ENCODE data around the gene SPTBN4.
A peak's percentile ranks its signal among the peaks of the same experiment; 100 is the strongest.
"Not testable (repeated sequence)": the region's sequence is repeated elsewhere in the genome, so short reads cannot be mapped to it uniquely, and the experiment has no call there.

The SPTBN4 gene

DNA sequence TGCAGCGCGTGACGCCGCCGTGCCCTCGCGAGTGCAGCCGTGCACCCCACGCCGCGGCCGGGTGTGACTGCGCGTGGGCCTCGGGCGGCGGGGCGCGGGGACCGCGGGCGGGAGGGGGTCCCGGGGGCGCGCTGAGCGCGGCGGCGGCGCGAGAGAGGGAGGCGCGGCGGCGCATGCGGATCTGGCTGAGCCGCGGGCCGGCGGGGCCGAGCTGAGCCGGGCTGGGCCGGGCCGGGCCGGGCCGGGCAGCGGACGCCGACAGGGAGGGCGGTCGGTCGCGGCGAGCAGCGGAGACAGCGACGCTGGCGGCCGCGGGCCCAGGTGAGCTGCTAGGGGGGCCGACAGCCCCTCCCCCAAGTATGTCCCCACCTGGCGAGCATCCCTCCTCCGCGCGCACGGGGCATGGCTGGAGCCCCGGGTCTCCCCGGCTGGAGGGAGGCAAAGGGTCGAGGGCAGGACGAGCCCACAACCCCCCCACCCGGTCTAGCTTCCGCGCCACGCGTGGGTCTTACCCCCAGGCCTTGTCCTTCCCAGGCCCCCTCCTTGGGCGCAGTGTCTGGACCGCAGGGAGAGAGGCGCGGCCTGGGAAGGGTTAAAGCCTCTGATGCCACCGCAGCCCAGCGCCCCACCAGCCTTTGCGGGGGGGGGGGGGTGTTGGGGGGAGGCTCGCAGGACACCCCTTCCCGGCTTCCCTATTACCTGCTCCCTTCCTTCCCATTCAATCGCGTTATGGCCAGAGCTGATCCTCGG lies at the start of gene SPTBN4:
Gene SPTBN4 (plus strand): TSS at position 17 of the 750 bp plus-strand sequence. CDS start 5,621 bp downstream, outside the sequence.
- no peak for DNase-seq (ENCODE audit: low spot score)

DNA sequence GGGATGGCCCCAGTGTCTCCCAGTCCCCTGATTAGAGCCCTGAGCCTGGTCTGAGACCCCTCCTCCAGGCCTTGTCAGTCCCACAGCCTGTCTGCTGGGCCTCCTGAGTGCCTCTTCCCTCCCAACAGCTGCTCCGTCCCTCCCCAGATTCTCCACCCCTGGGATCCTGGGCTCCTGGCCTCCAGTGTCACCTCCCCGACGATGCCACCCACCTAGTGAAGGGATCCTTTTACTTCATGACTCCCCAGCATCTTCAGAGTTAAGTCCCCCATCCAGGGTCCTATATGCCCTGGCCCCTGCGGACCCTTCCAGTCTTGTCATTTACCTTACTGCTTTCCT lies 49.2 kb upstream of the SPTBN4 start:
- DNase-seq (ENCODE audit: low spot score), result no peak

DNA sequence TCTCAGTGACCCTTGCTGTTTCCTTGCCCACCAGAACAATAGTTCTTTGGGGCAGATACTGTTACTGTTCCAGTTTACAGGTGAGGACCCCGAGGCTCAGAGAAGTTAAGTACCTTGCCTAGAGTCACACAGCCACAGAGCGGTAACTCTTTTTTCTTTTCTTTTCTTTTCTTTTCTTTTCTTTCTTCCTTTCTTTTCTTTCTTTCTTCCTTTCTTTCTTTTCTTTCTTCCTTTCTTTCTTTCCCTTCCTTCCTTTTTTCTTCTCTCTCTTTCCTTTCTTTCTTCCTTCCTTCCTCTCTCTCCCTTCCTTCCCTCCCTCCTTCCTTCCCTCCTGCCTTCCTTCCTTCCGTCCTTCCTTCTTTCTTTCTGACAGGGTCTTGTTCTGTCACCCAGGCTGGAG lies 48.8 kb upstream of the SPTBN4 start:
- DNase-seq (ENCODE audit: low spot score), result no peak

DNA sequence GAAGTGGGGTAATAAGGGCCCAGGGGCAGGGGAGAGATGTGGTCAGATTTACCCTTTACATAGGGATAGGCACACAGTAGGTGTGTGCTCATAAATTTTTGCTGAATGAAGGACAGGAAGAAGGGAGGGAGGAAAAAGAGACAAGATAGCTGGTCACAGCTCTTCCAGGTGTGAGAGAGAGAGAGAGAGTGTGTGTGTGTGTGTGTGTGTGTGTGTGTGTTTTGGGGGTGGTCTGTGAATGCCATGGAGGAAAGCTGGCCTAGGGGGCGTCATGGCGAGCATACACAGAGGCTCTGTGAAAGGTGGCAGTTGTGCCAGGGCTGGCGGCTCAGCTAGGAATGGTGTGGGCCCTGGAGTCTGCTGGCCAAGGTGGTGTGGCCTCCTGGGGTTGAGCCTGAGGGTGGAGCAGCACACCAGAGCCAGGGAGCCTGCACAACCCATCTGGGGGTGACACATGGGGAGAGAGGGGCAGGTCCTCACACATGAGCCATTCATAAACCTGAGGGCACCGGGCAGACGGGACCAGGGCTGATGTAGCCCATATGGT lies 47.7 kb upstream of the SPTBN4 start:
- DNase-seq (ENCODE audit: low spot score), result no peak

DNA sequence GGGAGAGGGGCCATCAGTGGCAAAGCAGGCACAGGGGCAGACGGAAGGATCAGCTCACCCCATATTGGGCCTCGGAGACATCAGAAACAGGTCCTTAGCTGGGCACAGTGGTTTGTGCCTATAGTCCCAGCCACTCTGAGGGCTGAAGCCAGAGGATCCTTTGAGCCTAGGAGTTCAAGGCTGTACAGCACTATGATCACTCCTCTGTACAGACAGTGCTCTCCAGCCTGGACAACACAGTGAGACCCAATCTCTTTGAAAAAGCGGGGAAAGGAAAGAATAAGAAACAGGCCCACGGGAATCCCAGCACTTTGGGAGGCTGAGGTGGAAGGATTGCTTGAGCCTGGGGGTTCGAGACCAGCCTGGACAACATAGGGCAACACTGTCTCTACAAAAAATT lies 47.0 kb upstream of the SPTBN4 start:
- DNase-seq (ENCODE audit: low spot score), result no peak

DNA sequence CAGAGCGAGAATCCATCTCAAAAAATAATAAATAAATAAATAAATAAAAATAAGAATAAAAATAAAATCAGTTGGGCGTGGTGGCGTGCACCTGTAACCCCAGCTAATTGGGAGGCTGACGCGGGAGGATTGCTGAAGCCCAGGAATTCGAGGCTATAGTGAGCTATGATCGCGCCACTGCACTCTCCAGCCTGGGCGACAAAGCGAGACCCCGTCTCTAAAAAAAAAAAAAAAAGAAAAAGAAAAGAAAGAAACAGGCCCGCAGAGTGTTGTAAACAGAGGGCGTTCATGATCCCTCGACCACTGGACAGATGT lies 46.4 kb upstream of the SPTBN4 start:
- DNase-seq (ENCODE audit: low spot score), result no peak

DNA sequence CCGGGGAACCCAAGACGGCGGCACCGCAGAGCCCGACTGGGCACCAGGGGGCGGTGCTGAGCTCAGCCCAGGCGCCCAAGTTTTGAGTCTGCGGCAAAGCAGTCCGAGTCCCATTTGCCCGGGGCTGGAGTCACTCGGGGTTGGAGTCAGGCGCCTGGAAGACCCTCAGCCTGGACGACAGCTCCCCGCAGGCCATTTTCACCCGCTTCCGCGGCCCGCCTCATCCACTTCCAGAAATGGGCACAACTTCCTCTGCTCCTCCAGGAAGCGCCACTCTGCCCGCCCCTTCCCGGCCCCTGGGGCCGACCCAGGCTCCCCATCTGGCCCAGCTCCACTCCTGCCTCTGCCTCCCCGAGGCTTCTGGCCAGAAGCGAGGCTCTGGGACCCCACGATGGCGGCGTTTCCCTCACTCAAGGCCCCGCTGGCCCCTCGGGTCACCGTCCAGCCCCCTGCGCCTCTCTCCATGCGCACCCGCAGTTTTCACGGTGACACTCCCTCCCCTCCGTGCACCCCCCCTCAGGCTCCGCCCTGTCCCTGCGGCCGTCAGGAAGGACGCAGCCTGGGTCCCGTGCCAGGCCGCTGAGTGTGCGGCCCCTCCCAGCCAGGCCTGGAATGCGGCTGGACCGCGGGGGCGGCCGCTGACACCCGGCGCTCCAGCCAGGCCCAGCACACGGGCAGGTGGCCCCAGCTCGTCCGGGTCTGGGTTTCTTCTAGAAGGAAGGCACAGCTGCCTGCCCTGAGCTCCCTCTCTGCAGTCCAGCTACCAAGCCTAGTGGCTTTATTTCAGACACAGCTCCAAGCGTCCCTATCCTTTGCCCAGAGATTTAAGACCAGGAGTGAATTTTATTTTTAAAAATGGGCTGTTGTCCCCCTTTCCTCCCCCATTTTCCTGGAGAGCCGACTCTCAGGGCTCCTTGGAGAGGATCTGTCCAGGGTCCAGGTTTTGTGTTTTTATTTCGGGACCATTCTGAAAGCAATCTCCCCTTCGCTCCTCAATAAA lies 45.7 kb upstream of the SPTBN4 start:
- DNase-seq (ENCODE audit: low spot score), result peak; percentile 97

DNA sequence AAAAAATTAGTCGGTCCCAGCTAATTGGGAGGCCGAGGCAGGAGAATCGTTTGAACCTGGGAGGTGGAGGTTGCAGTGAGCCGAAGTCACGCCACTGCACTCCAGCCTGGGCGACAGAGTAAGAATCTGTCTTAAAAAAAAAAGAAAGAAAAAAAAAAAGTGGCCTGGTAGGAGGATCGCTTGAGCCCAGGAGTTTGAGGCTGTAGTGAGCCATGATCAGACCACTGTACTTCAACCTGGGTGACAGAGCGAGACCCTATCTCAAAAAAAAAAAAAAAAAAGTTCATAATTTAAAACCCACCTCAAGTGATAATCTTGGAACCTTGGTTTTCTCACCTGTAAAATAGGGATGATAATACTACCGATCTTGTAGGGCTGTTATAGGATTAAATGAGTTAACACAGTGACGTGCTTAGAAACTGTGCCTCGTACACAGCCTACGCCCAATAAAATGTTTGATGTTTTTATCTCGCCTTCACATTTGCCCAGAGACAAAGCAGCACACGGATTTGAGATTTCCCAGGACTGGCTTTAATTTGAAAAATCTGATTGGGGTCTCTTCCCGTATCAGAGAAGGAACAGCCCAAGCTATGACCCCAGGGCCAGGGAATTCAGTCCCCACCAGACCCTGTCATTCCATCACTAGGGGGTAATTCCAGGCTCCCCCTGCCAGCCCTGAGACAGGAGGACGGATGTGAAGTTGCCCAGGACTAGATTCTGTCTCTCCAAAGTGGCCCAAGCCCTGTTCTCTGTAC lies 44.6 kb upstream of the SPTBN4 start:
- no peak for DNase-seq (ENCODE audit: low spot score)

DNA sequence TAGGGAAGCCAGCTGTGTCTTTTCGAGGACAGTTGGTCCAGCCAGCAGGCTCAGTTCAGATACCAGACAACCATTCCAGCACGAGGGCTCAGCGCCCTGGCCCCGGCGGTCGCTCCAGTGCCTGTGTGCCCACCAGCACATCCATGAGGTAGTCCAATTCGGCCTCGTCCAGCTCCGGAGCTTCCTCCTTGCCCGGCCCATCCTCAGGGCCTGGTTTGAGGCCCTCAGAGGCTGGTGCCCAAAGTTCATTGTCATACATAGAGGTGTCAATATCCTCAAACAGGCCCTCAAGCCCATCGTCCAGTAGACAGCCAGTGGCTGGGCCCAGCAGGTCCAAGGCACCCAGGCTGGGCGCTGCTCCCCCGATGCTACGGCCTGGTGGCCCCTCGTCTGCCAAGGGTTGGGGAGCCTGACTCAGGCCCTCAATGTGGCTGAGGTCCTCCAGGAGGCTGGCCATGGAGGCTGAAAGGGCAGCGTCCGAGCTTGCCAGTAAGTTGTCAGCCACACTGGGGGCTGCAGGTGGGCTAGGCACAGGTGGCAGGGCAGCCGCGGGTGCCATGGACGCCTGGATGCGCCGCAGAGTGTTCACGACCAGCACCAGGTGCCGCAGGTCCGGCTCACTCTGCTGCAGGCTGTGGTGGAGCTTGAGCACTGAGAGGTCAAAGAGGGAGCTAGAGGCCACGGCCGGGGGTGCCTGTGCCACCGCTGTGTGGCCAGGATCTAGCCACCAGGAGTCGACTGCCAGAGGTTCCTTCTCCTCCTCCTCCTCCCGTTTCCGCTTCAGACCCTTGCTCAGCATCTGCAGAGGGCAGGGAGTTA lies 43.8 kb upstream of the SPTBN4 start:
- DNase-seq (ENCODE audit: low spot score), result no peak

DNA sequence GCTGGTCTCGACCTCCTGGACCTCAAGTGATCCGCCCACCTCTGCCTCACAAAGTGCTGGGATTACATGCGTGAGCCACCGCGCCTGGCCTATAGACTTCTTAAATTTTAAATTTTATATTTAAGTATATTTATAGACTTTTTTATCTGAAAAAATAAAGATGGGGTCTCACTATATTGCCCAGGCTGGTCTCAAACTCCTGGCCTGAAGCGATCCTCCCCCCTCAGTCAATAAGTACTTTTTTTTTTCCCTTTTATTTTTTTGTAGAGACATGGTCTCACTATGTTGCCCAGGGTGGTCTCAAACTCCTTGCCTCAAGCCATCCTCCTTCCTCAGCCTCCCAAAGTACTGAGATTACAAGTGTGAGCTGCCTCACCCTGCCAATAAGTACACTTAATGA lies 42.9 kb upstream of the SPTBN4 start:
- no peak for DNase-seq (ENCODE audit: low spot score)

DNA sequence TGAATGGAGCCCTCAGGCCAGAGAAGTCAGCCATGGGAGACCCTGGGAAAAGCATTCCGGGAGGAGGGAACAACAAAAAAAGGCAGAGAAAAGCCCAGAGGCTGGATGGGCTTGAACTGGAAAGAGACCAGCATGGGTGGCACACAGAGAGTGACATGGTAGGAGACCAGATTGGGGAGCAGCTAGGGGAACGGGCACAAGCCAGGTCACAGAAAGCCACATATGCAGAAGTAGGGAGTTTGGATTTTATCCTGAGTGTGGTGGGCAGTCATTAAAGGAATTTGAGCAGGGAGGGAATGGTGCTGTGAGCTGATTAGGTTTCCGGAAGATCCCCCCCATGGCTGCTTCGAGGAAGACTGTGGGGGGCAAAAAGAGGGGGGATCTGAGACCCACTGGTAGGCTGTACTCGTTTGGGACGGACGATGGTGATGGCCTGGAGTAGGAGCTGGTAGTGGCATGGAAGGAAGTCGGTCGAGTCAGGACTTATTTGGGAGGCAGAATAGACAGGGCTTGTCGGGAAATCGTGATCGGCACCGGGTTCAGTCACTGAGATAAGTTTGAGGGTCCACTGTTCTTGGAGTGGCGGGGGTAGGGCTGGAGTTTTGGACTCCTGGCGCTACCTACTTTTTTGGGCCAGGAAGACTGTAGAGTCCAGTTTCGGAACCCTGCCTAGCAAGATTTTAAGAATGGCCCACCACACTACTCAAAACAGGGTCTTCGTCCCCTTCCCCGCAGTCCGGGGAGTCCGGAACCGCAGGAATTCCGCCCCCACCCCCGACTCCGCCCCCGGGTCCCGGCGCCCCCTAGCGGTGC lies 42.0 kb upstream of the SPTBN4 start:
- DNase-seq (ENCODE audit: low spot score), result peak; percentile 42

DNA sequence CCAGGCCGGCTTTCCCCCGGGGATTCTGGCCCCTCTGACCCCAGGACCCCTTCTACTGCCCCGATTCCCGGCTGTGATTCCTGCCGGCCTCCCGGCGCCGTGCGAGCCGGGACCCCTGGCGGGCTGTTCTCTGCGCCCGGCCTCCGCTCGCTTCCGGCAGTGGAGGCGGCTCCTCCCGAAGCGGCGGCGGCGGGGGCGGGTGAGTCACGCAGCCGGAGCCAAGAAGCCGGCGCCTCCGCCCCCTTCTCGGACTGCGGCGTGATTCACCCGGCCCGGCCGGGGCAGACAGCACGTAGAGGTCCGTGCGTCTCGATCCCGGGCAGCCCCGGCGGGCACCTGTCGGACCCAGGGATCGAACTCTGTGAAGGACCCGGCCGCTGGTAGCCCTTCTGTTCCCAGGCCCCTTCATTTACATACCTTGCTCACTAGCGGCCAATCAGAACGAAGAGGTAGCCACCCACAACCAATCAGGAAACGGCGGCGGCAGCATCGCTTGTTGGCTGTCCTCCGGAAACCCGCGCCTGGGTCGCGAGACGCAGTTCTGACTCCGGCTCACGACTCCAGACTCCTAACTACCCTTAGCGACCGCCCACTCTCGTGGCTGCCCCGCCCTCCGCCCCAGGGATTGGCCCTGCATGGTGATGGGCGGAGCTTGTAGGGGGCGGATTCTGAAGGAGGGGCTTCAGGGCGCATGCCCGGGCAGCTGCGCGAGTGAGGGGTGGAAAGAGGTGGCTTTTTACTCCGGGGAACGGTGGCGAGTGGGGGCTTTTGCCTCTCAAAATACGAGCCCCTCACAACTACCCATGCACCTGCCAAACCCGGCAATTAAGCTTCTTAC lies 41.1 kb upstream of the SPTBN4 start, which contains the start of gene SERTAD1:
Gene SERTAD1 (minus strand): TSS at position 543 of the 838 bp plus-strand sequence. CDS start 2,446 bp downstream, outside the sequence.
- peak; percentile 99 for DNase-seq (ENCODE audit: low spot score)

DNA sequence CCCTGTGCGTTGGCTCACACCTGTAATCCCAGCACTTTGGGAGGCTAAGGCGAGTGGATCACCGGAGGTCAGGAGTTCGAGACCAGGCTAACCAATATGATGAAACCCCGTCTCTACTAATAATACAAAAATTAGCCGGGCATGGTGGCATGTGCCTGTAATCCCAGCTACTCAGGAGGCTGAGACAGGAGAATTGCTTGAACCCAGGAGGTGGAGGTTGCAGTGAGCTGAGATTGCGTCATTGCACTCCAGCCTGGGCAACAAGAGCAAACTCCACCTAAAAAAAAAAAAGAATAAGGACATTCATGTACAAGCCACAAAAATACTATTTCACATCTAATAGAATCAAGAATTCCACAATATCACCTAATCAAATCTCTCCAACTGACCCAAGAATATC lies 38.6 kb upstream of the SPTBN4 start:
- not testable (repeated sequence) for DNase-seq (ENCODE audit: low spot score)

DNA sequence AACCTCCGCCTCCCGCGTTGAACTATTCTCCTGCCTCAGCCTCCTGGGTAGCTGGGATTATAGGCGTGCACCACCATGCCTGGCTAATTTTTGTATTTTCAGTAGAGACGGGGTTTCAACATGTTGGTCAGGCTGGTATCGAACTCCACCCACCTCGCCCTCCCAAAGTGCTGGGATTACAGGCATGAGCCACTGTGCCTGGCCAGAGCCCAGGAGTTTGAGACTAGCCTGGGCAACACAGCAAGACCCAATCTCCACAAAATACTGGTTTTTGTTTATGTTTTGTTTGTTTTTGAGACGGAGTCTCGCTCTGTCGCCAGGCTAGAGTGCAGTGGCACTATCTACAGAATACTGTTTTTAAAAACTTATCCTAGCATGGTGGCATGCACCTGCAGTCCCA lies 36.6 kb upstream of the SPTBN4 start:
- not testable (repeated sequence) for DNase-seq (ENCODE audit: low spot score)

DNA sequence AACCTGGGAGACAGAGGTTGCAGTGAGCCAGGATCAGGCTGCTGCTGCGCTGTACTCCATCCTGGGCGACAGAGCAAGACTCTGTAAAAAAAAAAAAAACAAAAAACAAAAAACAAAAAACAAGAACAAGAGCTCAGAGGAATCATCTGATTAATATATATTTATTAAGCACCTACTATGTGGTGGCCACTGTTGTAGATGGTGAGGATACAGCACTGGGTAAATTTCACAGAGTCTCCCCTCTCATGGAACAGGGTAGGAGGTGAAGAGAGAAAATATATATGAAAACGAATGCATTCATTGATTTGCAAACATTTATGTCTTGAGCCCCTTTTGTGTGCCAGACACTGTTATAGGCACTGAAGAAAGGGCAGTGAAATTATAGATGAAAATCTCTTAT lies 35.1 kb upstream of the SPTBN4 start:
- no peak for DNase-seq (ENCODE audit: low spot score)

DNA sequence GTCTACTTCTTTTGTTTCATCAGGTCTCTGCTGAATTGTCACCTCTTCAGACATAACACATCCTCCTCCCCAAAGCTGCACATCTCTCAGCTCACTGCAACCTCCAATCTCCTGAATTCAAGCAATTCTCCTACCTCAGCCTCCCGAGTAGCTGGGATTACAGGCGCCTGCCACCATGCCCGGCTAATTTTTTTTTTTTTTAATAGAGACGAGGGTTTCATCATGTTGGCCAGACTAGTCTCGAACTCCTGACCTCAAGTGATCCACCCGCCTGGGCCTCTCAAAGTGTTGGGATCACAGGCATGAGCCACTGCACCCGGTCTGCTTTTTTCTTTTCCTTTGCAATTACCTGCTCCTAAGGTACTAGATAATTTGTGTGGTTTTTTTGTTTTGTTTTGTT lies 34.0 kb upstream of the SPTBN4 start:
- not testable (repeated sequence) for DNase-seq (ENCODE audit: low spot score)

DNA sequence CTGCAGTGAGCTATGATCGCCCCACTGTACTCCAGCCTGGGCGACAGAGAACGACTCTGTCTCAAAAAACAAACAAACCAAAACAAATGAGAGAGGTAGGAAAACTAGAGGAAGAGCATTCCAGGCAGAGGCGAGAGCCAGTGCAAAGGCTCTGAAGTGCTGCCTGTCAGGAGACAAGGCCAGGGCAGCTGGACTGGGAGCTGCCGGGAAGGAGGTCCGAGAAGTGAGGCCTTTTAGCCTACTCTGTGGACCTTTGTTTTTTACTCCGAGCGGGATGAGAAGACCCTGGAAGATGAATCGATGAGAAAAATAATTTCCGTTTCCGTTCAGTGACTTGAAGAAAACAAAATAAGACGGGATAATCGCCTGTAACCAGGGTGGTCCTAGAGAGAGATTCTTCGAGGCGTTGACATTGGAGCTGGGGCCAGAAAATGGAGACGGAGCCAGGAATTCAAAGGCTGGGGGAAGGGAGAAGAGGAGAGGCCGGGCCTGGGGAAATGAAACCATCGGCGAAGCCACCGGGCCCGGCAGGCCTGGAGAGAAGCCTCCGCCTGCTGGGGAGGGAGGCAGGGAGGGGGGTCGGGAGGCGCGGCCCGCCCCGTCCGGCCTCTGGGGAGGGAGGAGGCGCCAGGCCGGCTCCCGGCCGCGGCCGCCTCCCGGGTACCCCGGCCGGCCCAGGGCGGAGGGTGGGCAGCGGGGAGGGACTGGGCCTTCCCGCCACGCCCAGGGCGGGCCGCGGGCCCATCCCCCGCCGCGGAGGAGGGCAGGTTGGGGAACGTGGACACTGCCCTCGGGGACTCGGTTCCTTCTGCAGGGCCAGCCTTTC lies 33.2 kb upstream of the SPTBN4 start:
- peak; percentile 88 for DNase-seq (ENCODE audit: low spot score)

DNA sequence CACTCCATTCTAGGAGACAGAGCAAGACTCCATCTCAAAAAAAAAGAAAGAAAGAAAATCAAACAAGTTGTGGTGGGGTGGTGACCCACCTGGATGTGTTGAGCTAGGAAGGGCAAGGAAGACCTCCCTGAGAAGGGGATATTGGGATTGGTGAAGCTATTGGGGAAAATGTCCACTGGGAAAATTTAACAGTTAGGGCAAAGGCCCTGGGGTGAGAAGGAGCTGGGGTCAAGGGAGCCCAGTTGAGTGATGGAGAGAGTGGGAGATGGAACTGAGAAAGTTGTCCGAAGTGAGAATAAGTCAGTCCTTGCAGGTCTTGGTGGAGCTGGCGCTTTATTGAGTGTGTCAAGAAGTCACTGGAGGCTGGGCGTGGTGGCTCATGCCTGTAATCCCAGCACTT lies 28.5 kb upstream of the SPTBN4 start:
- no peak for DNase-seq (ENCODE audit: low spot score)

All from hepatic stellate cell (primary cell).